SK-N-SH (cell line): Measurements from ENCODE around the gene LGR4.

Experiments
- CTCF ChIP-seq: fragments of 200-600 bp; sonication (generic); IDR thresholded peaks from 2 replicates; pipeline ENCODE4 v1.6.1; 2017; ENCODE audit warnings: antibody characterized with exemption, mild to moderate bottlenecking, moderate library complexity
- EP300 ChIP-seq, 2 experiments: IDR thresholded peaks; 2 replicates each; pipeline versions ENCODE4 v1.4.0 to v1.6.1; 2012; ENCODE audit warnings: borderline replicate concordance in 1 of 2, low read depth in 1 of 2, low read length in 1 of 2
- JUND ChIP-seq: IDR thresholded peaks from 2 replicates; pipeline ENCODE4 v1.4.0; 2012
- NRF1 ChIP-seq: IDR thresholded peaks from 2 replicates; pipeline ENCODE4 v1.6.1; 2012; ENCODE audit warnings: low read depth, mild to moderate bottlenecking, low read length
- POLR2AphosphoS5 ChIP-seq: IDR thresholded peaks from 2 replicates; pipeline ENCODE4 v1.6.1; 2012; ENCODE audit warnings: low read depth, low read length
- RAD21 ChIP-seq: IDR thresholded peaks from 2 replicates; pipeline ENCODE4 v1.6.1; 2012; ENCODE audit warnings: mild to moderate bottlenecking, low read length
- RFX5 ChIP-seq: IDR thresholded peaks from 2 replicates; pipeline ENCODE4 v1.6.1; 2012; ENCODE audit warnings: mild to moderate bottlenecking, improper control_type of control experiment, low read length
- SIN3A ChIP-seq: IDR thresholded peaks from 2 replicates; pipeline ENCODE4 v1.6.1; 2012; ENCODE audit warnings: low read depth, mild to moderate bottlenecking, low read length, moderate library complexity, borderline replicate concordance
- SMC3 ChIP-seq: IDR thresholded peaks from 2 replicates; pipeline ENCODE4 v1.6.1; 2012; ENCODE audit warnings: low read depth, low read length, improper control_type of control experiment
- TF ChIP-seq, protein P1 (sequence below): fragments of 150-350 bp; IDR thresholded peaks from 2 replicates; pipeline ENCODE4 v1.6.1; 2017; ENCODE audit warnings: antibody characterized with exemption, low read length, low read depth, borderline replicate concordance
- TF ChIP-seq, protein P2 (sequence below): IDR thresholded peaks from 2 replicates; pipeline ENCODE4 v1.4.0; 2012; ENCODE audit warnings: low read depth
- TF ChIP-seq, protein P3 (sequence below): IDR thresholded peaks from 2 replicates; pipeline ENCODE4 v1.4.0; 2012; ENCODE audit warnings: low read depth, borderline replicate concordance

GRCh38 chr11:27512238-27512637 is 39.6 kb upstream of the LGR4 start:
- TF ChIP-seq CTCF (no peak), RFX5 (no peak), POLR2AphosphoS5 (no peak), RAD21 (no peak), JUND (no peak), NRF1 (no peak), SMC3 (no peak), EP300 (IDR thresholded peaks at IDR 0.05; ENCODE audit: borderline replicate concordance in 1 of 2, low read depth in 1 of 2, low read length in 1 of 2) (no peak), SIN3A (no peak)
- TF ChIP-seq, protein P1, sequence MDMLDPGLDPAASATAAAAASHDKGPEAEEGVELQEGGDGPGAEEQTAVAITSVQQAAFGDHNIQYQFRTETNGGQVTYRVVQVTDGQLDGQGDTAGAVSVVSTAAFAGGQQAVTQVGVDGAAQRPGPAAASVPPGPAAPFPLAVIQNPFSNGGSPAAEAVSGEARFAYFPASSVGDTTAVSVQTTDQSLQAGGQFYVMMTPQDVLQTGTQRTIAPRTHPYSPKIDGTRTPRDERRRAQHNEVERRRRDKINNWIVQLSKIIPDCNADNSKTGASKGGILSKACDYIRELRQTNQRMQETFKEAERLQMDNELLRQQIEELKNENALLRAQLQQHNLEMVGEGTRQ, result no peak
- TF ChIP-seq, protein P2, sequence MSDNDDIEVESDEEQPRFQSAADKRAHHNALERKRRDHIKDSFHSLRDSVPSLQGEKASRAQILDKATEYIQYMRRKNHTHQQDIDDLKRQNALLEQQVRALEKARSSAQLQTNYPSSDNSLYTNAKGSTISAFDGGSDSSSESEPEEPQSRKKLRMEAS, result no peak
- TF ChIP-seq, protein P3, sequence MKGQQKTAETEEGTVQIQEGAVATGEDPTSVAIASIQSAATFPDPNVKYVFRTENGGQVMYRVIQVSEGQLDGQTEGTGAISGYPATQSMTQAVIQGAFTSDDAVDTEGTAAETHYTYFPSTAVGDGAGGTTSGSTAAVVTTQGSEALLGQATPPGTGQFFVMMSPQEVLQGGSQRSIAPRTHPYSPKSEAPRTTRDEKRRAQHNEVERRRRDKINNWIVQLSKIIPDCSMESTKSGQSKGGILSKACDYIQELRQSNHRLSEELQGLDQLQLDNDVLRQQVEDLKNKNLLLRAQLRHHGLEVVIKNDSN, result no peak
